HG03354 (cell line): ENCODE measurements around the gene GNAI2.
A peak's percentile ranks its signal among the peaks of the same experiment; 100 is the strongest.
"Not testable (repeated sequence)": the region's sequence is repeated elsewhere in the genome, so short reads cannot be mapped to it uniquely, and the experiment has no call there.

ENCODE experiments used
- ATAC-seq: cut with Tn5 transposase; IDR thresholded peaks from one replicate; pipeline ENCODE4 v1.9.1; 2021; ENCODE audit warnings: mild to moderate bottlenecking; ENCODE audit not compliant: unreplicated experiment, poor library complexity, severe bottlenecking

The GNAI2 gene

DNA sequence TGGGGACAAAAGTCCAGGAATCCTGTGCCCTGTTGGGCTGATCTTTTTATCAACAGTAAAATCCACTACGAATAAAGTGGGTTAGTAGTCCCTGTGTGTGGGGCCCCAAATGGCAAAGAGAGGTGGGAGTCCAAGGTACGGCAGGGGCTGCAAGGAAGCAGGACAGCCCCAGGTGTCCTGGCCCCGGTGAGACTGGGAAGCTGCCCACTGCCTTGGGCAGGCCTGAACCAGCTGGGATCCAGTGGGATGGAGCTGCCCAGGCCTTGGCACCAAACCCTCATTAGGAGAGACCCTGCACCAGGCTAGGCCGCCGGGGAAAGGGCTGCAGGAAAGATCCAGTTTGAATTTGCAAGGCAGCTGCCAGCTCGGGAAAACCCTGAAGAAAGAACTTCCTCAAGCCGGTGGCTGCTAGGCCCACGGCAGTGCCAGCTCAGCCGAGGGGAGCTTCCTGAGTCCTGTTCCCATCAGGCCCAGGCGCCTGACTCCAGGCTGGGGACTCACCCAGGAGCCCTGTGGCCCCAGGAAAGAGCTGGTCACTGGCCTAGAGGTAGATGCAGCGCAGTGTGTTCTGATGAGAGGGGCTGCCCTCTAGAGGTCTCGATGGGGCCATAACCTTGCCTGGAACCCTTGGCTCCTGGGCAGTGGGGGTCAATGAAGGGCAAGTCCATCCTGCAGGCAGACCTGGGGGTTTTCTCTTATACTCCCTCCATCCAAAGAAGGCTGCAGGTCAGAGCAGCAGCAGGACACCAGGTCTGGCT is 14.4 kb upstream of the GNAI2 start:
- ATAC-seq = no peak

DNA sequence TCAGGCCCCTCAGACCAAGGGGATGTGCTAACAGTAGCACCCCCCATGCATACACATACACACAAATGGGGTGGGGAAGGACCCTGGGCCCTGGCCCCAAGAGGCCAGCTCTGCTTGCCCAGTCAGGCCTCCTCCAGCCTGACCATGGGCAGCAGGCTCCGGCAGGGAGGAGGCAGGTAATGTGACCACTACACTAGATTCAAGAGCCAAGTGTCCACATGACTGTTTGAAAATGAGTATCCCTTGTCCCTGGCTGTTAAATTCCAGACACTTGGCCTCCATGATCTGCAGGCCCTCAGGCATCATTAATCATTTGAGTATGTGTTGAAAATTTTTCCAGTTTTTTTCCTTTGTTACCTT is 13.9 kb upstream of the GNAI2 start:
- ATAC-seq = no peak

DNA sequence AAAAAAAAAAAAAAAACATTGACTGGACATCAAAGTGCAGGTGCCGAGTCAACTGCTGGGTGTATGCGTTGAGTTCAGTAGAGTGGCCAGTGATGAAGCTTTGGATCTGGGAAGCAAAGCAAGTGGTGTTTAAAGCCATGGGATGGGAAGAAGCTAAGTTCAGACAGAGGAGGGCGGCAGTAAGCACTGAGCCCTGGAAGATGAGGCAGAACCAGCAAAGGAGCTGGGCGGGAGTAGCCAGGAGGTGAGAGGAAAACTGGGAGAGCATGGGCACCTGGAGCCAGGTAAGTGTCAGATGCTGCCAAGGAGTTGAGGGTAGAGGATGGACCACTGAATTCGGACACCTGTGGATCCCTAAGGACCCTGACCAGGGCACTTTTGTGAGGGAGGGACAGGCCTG is 11.4 kb upstream of the GNAI2 start:
- no peak for ATAC-seq

DNA sequence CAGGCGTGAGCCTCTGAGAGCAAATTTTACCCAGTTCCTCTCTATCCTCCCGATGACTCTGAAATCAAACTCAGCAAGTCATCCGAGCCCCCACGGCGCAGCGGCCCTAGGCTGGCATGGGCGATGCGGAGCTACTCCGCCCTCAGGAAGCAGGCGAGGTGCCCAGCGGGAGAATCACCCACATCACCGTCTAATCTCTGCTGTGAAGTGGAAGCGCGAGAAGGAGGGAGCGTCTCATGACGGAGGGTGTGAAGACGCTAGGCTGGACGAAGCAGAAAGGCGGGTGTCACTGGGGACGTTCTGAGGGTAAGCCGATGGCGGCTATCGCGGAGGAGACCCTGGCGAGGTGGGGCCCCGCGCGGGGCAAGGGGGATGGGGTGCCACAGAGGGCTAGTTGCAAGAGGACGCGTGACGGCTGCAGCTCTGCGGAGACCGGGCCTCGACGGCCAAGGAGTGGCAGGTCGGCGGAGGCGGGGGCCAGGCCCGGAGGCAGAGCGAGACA is 9.1 kb upstream of the GNAI2 start:
- ATAC-seq = peak; percentile 15

DNA sequence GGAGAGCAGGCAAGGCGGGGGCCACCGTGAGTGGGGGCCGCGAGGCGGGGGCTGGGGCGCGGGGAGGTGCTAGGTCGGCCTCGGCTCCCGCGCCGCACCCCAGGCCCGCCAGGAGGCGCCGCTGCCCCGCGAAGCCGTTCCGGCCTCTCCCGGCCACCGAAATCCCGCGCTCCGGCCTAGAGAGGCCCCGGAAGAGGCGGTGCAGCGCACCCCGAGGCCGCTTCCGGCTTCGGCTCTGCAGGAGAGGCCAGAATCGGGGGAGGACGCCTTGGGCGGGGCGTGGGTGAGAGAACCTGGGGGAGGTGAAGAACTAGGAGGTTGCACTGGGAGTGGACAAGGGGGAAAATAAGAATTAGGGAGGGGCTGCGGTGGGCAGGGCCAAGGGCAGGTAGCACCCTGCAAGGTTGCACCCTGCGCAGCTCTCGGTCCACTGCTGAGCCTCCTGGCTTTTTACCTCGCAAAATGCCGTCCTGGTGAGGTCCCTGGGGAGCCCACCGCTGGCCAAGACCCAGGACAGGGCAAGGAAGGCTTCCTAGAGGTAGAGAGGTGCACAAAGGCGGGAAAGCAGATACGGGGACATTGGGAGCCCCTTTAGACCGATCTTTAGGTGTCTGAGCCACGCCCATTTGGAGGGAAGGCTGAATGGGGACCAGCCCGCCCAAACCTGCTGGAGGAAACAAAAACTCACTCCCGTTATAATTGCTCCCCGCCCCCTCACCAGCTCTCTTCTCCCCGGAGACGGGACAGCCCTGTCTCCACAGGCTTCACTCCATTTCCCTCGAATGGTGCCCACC is 8.4 kb upstream of the GNAI2 start:
- peak; percentile 81 for ATAC-seq

DNA sequence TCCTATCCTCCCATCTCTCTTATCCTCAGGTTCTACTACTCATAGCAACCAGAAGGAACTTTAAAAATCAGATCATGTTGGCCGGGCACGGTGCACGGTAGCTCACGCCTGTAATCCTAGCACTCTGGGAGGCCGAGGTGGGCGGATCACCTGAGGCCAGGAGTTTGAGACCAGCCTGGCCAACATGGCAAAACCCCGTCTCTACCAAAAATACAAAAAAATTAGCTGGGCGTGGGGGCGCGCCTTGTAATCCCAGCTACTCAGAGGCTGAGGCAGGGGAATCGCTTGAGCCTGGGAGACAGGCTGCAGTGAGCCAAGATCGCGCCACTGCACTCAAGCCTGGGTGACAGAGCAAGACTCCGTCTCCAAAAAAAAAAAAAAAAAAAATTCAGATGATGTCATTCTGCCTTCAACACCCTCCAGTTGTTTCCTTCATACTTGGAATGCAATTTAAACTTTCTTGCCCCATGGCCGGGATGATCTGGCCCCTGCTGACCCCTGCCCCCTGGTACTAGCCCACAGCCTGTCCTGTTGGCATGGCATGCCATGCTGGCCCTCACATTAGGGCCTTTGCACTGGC is 7.7 kb upstream of the GNAI2 start:
- ATAC-seq = not testable (repeated sequence)

DNA sequence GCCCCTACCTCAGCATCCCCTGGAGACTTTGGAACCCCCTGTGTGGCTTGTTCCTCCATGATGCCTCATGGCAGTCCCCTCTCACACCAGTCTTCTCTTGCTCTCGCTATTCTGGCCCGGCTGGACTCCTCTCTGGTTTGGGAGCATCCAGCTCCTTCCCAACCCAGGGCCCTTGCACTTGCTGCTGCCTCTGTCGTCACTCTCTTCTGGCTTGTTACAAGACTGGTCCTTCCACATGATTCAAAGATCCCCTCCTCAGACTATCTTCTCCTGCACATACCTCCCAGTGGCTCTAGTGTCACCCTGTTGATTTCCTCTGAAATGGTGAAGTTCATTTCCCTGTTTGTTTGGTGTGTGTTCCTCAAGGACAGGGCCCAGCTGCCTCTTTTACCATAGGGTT is 6.5 kb upstream of the GNAI2 start:
- no peak for ATAC-seq

DNA sequence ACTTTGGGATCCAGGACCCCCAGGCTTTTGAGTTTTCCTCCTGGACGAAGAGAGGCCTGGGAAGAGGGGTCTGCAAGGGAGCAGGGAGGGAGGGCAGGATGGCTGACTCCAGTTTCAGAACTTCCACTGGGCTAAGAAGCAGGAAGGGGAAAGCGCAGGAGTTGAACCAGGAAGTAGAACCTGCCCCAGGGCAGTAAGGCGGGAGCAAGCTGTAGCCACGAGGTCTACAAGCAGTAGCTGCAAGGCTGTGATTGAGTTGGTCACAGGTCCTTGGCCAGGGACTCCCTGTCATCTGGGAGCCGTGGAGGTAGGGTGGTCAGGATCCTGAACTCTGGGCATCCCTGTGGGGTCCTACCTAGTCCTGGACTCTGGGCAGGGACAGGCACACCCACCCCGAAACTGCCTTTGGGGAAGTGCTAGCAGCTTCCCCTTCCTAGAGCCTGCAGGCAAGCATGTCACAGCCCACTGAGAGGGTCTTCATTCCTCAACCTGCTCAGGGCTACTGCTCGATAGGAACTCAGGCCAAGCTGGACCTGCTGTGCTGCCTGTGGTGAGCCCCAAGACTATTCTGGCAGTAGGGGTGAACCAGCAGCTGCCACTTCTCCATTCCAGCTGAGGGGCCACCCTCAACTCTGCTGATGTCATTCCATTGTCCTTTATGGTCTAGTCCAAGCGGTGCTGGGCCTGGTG is 5.8 kb upstream of the GNAI2 start:
- no peak for ATAC-seq

DNA sequence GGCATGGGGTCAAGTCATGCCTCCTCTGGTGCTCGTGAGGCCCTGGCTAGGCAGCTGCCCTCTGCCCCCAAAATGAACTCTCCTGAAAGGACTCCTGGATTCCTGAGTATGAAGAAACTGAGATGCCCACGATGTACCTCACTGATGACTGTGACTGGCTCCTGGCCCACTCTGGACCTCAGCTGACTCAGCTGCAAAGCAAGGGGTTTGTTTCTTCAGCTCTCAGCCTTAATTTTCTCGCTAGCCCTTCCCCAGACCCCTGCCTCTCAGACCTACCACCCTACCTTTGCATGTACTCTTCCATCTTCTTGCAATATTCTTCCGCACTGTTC is 5.2 kb upstream of the GNAI2 start:
- no peak for ATAC-seq

DNA sequence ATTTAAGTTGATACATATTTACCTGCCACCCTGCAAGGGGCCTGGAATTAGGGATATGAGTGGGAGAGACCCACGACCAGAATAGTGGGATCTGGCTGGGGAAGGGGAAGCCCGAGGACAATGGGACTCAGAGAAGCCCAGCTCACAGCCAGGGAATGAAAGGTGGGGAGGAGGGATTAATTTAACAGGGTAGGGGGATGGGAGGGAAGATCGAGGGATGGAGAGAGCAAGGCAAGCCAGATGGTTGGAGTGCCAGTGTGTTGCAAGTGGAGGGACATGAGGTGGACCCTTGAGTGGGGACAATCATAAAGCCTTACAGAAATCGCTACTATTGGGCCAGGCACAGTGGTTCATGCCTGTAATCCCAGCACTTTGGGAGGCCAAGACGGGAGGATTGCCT is 4.4 kb upstream of the GNAI2 start:
- no peak for ATAC-seq

DNA sequence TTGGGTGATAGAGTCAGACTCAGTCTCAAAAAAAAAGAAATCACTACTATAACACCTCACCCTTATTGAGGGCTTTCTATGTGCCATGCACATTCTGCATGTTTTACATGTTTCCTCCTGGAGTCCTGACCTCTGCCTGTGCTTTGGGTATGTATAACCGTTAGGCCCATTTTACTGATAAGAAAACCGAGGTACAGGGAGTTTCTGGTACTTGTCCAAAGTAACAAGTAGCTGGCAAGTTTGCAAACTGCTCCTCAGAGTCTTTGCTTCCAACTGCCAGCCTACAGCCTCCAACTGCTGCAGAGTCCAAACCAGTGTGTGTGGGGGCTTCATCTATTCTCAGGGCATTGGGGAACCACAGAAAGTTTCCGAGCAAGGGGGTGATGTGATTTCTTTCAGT is 3.7 kb upstream of the GNAI2 start:
- no peak for ATAC-seq

DNA sequence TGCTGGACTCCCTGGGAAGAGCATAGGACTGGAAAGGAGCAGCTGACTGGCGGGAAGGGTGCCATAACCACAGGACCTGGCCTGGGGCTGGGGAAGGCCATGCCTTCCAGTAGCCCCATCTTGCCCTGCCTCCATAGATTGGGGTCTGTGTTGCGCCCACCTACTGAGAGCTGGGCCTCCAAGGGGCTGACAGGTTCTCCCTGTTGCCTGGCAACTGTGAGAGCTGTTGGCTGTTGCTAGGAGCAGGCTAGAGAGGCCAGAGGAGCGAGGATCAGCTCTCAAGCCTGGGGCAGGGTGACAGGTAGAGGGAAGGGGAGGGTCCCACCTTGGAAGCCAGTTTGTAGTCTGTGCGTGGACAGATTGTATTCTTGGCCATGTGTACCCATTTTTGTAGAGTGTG is 2.8 kb upstream of the GNAI2 start:
- ATAC-seq = no peak

DNA sequence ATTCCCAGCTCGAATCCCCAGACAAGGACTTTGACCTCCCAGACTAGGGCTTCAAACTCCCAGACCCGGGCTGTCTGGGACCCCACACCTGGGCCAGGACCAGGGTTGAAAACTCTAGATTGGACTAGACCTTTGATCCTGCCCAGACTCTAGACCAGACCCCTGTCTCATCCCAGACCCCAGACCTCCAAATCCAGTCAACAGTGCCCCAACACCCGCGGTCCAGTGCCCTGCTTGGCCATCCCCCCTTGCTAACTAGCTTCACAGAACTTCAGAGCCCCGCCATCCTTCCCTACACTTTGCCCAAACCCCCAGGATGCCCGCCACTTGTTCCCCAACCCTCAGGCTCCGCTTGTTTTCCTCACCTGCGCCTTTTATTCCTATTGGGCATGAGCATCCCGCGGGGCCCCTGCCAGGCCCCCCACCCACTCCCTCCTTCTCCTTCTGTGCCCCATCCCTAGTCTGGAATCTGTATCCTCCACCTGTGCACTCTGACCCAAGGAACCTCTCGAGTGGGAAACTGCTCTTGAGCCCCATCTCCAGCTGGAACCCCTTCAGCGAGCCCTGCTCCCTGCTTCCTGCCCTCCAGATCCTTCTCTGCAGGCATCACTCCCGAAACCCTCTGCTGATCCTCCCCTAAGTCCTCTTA is 604 bp downstream of the GNAI2 start:
- ATAC-seq = no peak

DNA sequence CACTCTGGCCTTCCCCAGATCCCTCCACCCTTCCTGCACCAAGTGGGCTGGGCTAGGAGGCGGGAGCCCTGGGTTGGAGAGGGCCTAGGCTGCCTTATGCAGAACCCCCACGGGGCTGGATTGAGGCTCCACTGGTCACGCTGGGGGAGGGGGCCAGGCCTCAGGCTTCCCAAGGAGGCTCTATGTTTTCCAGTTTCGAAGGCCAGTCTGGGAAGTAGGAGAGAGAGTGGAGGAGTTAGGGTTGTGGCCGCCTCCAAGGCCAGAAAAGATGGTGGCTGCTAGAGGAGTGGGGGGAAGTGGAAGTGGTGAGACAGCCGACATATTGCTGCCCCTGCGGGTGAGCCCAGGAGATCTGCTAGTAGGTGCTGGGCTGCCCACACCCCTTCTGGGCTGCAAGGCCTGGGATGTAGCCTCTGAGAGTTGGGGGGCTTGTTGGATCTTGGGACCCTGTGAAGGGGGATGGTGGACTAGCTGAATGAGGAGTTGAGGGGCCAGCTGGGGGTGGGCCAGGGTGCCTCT is 1.2 kb downstream of the GNAI2 start:
- no peak for ATAC-seq

DNA sequence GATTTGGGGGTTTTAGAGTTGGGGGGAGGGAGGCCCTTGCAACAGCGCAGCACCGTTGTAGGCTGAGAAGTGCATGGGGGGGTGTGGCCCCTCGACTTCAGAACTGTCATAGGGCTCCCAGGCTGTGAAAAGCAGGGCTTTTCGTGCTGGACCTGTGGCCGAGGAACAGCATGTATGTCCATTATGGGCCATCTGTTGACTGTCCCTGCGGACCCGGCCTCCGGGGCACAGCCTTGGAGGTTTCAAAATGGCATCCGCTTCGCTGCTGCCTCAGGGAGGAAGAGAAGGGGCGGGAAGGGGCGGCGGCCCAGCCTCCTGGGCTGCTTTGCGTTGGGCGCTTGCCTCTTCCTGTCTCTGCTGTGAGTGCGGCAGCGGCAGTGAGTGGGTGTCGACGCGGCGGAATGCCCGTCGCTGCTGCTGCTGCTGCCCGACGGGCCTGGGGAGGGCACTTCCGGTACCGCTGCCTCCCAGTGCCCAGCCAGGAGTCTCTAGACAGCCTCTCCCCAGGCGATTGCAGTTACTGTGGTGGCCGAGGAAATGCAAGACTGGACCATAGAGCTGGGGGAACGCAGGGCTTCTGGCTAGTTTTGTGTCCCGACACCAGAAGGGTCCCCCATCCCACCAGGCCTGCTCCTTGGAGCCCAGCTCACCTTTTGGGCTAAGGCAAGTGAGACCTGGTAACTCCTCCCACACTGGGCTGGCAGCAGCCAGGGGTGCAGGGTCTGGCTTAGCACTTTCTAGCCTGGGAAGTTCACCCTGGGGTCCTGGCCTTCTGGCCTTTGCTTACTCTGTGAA is 1.9 kb downstream of the GNAI2 start:
- peak; percentile 40 for ATAC-seq

DNA sequence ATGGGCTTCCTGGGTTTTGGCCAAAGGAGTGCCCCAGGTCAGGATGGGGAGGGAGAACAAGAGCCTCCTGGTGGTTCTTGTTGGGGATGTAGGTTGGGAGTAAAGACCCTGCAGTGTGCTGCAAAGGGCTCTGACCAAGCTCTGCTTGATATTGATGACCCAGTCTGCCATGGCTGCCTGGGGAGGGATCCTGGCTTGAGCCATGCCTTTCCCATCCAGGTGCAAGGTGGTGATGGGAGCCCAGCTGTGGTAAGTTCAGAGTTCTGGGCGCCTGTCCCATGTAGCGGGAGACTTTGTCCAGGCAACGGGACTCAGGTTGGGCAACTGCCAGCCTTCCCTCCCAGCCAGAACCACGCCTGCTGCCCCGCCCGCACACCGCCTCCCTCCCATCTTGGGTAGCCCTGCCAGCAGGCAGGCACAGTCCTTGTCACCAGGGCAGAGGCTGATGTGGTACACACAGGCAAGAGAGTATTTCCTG is 2.6 kb downstream of the GNAI2 start:
- no peak for ATAC-seq

DNA sequence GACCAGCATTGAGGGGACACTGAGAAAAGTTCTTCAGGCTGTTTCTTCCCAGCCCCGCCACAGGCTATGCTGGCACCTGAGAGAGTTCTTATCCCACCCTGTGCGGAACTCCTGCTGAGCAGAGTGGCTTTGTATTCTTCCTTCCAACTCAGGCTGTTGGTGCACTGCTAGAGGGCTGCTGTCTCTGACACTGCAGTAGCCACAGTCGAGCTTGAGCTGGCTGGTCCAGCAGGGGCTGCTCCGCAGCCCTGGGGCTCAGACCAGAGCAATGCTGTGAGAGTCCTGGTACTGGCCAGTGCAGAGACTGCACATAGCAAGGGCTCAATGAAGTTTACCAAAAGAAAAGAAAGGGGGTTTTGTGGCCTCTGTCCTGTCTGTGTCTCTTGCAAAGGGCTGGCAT is 3.6 kb downstream of the GNAI2 start:
- ATAC-seq = no peak

DNA sequence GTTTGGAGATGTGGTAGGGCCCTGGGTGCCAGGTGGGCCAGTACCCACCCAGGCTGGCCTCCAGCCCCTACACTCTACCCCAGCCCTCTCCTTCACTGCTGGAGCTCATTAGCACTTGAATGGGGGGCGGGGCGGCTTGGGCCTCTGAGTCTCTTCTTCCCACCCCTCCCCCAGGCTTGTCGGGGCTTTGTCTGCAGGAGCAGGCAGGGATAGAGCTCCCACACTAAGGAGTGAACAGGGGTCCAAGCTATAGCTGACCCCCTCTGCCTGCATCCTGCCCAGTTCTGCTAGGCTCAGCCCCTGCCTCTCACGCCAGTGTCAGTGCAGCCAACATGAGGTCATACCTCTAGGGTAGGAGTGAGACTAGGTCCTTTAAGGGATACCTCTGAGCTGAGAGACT is 5.2 kb downstream of the GNAI2 start:
- no peak for ATAC-seq
